Activated effector memory CD4-positive, alpha-beta T cell treated with anti-CD3 and anti-CD28 coated beads, Interleukin-2, amount 50 U/mL, for 16 hours (primary cell): Measurements from ENCODE around the gene MAP7D1.

Experiments used
- DNase-seq: peaks from one replicate; pipeline ENCODE4 v3.0.0-alpha.2; 2020

MAP7D1 gene

GRCh38 chr1:36128126-36128904, 27.6 kb upstream of the MAP7D1 start:
- no peak for DNase-seq

GRCh38 chr1:36128905-36129206, 27.1 kb upstream of the MAP7D1 start:
- DNase-seq = no peak

- DNase-seq = no peak
Observed at GRCh38 chr1:36132029-36132428, 23.9 kb upstream of the MAP7D1 start.

GRCh38 chr1:36133484-36133883, 22.5 kb upstream of the MAP7D1 start:
- DNase-seq = no peak

GRCh38 chr1:36134031-36134430, 21.9 kb upstream of the MAP7D1 start:
- DNase-seq = no peak

GRCh38 chr1:36134505-36135329, 21.2 kb upstream of the MAP7D1 start:
- DNase-seq = no peak

GRCh38 chr1:36135330-36135667, 20.7 kb upstream of the MAP7D1 start:
- no peak for DNase-seq

GRCh38 chr1:36135796-36136195, 20.2 kb upstream of the MAP7D1 start:
- DNase-seq = no peak

GRCh38 chr1:36136535-36136934, 19.4 kb upstream of the MAP7D1 start:
- no peak for DNase-seq

GRCh38 chr1:36137226-36137625, 18.7 kb upstream of the MAP7D1 start:
- no peak for DNase-seq

GRCh38 chr1:36137776-36138175, 18.2 kb upstream of the MAP7D1 start:
- no peak for DNase-seq

GRCh38 chr1:36139521-36139920, 16.4 kb upstream of the MAP7D1 start:
- DNase-seq = no peak

GRCh38 chr1:36142121-36142520, 13.8 kb upstream of the MAP7D1 start:
- no peak for DNase-seq

GRCh38 chr1:36143424-36143823, 12.5 kb upstream of the MAP7D1 start:
- DNase-seq = no peak

GRCh38 chr1:36144413-36144812, 11.5 kb upstream of the MAP7D1 start:
- no peak for DNase-seq

- DNase-seq = no peak
Observed at GRCh38 chr1:36148821-36149236, 7.1 kb upstream of the MAP7D1 start.

GRCh38 chr1:36149237-36149972, 6.6 kb upstream of the MAP7D1 start, which contains the start of gene TRAPPC3:
Gene TRAPPC3 (minus strand): TSS chr1:36149486. CDS start chr1:36149378, 108 bp downstream.
- DNase-seq = peak; percentile 100

- DNase-seq = no peak
Observed at GRCh38 chr1:36149973-36150295, 6.0 kb upstream of the MAP7D1 start.

- peak; percentile 91 for DNase-seq
Observed at GRCh38 chr1:36150296-36151133, 5.4 kb upstream of the MAP7D1 start.

- DNase-seq = no peak
Observed at GRCh38 chr1:36151134-36151844, 4.7 kb upstream of the MAP7D1 start.

- DNase-seq = peak; percentile 86
Observed at GRCh38 chr1:36151845-36152203, 4.1 kb upstream of the MAP7D1 start.

GRCh38 chr1:36153476-36153875, 2.5 kb upstream of the MAP7D1 start:
- DNase-seq = no peak
